Measurements from ENCODE around the gene DCST1.

Gene DCST1

DNA sequence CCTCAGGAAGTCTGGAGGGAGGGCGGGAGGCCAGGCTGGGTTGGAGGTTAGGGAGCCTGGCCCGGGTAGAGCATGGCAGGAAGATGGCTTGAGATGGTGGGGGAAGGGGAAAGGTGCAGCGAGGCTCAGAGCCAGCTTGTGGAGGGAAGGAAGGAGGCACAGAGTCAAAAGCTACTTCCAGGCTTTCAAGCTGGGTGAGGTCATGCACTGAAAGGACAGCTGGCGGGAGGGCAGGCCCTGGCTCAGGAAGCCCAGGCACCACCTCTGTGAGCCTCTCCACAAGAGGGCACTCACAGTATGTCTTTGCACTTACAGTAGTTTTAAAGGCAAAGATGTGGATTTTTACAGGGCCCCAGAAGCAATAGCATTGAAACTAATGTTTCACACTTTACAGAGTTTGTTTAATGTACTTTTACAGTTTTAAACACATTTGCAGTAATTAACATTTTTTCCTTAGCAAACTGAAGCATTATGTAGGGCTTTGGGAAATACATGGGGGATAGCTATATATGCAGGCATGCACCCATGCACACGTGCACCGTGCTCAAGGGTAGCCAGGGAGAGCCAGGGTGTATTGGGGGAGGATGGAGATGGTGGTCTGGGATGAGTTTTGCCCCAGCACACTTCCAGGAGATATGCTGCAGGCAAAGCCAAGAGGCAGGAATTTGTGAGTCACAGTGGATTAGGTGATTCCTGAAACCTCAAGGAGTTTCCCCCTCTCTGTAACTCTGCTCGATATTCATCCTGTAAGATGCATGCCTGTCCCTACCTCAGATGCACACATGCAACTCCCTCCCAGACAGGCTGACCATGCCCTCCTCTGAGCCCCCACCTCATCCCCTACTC, 11.4 kb downstream of the DCST1 start:
- H3K4me1 Mint-ChIP-seq: peaks cover 17% of the 10 kb centered on the region
- no peaks in the 10 kb centered on the region for H3K27me3 Mint-ChIP-seq
- H3K9me3 Mint-ChIP-seq: no peaks in the 10 kb centered on the region
- ATAC-seq: peak; percentile 92
- DNase-seq: peak; percentile 57
- H3K36me3 Mint-ChIP-seq (ENCODE audit: low read depth): no peaks in the 10 kb centered on the region
- no peak overlapping the region for H3K4me3 Mint-ChIP-seq
- H3K27ac Mint-ChIP-seq: no peak overlapping the region

DNA sequence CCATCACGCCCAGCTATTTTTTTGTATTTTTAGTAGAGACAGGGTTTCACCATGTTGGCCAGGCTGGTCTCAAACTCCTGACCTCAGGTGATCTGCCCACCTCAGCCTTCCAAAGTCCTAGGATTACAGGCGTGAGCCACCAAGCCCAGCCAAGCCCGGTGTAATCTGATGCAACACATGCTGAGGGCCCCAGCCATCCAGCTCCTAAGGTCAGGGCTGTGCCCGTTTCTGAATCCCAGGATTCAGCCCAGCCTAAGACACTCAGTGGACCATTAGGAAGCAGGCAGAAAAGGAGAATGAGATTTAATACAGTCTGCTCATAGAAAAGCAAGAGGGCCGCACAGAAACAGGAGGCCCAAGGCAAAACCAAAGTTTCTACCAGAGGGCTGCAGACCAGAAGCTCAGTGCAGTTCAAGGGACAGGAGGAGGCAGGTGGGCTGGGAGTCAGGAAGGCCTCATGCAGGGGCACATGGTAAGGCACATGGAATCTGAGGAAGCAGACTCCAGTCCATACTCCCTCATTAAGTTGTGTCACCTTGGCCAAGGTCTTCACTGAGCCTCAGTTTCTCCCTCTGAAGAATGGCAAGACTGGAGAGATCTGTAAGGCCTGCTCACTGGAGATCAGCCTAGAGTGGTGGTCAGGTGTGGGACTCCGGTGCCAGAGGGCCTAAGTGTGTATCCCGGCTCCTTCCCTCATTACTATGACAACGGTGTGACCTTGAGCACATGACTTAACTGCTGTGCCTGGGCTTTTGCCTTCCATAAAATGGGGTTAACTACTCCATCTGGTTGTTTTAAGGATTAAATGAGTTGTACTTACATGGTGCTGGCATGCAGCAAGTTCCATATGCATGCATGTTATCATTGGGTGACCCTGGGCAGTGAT, 15.1 kb downstream of the DCST1 start:
- DNase-seq: no peak
- H3K4me1 Mint-ChIP-seq: peaks cover 37% of the 10 kb centered on the region
- no peak overlapping the region for H3K4me3 Mint-ChIP-seq
- H3K9me3 Mint-ChIP-seq: no peaks in the 10 kb centered on the region
- no peaks in the 10 kb centered on the region for H3K27me3 Mint-ChIP-seq
- no peak for ATAC-seq
- no peak overlapping the region for H3K27ac Mint-ChIP-seq
- no peaks in the 10 kb centered on the region for H3K36me3 Mint-ChIP-seq (ENCODE audit: low read depth)

- DNase-seq: no peak
- H3K27ac Mint-ChIP-seq: peak overlapping the region; percentile 31
- H3K4me3 Mint-ChIP-seq: peak overlapping the region; percentile 78
- H3K4me1 Mint-ChIP-seq: peaks cover 32% of the 10 kb centered on the region
- ATAC-seq: no peak
- H3K9me3 Mint-ChIP-seq: no peaks in the 10 kb centered on the region
- H3K27me3 Mint-ChIP-seq: no peaks in the 10 kb centered on the region
- peaks cover 1% of the 10 kb centered on the region for H3K36me3 Mint-ChIP-seq (ENCODE audit: low read depth)
Observed at GRCh38 chr1:155049651-155050559, 16.3 kb downstream of the DCST1 start.

DNA sequence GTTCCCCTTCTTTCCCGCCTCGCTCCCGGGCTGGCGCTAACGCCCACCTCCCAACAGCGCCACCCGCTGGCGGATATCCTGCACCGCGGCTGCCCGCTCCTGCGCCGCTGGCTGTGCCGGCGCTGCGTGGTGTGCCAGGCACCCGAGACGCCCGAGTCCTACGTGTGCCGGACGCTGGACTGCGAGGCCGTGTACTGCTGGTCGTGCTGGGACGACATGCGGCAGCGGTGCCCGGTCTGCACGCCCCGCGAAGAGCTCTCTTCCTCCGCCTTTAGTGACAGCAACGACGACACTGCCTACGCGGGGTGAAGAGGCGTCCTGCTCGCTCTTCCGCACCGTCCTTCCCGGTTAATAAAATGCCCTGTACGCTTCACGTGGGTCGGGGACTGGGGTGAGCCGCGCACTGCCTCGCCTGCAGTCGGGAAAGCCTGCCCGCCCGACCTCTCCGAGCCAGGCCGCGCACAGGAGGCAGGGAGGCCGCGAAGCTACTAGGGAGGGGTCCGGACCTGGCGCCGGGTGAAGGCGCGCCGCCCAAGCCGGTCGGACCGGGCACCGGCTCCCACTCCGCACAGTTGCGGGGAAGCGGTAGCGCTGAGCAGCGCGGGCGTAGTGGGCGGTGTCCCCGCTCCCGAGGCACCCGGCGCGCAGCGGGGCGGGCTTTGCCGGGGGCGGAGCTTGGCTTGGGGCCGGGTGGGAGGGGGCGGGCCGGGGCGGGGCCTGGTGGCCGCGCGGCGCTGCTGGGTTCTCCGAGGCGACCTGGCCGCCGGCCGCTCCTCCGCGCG, 17.1 kb downstream of the DCST1 start, which contains the start of gene ADAM15:
Gene ADAM15, plus strand, starts transcription at position 757 of the 782 bp plus-strand sequence. CDS start 71 bp downstream, outside the sequence.
- H3K27ac Mint-ChIP-seq: peak within 1 kb of the TSS; percentile 73
- H3K4me1 Mint-ChIP-seq: peaks cover 25% of the 10 kb centered on the region
- no peaks in the 10 kb centered on the region for H3K9me3 Mint-ChIP-seq
- peak within 1 kb of the TSS; percentile 81 for H3K4me3 Mint-ChIP-seq
- peaks cover 4% of the 10 kb centered on the region for H3K36me3 Mint-ChIP-seq (ENCODE audit: low read depth)
- ATAC-seq: peak; percentile 68
- peak; percentile 87 for DNase-seq
- no peaks in the 10 kb centered on the region for H3K27me3 Mint-ChIP-seq

GRCh38 chr1:155051342-155051776, 17.7 kb downstream of the DCST1 start:
- peak overlapping the region; percentile 81 for H3K4me3 Mint-ChIP-seq
- no peak overlapping the region for H3K27ac Mint-ChIP-seq
- H3K27me3 Mint-ChIP-seq: no peaks in the 10 kb centered on the region
- DNase-seq (no peak), ATAC-seq (peak; percentile 13)
- H3K4me1 Mint-ChIP-seq: peaks cover 25% of the 10 kb centered on the region
- peaks cover 4% of the 10 kb centered on the region for H3K36me3 Mint-ChIP-seq (ENCODE audit: low read depth)
- H3K9me3 Mint-ChIP-seq: no peaks in the 10 kb centered on the region

DNA sequence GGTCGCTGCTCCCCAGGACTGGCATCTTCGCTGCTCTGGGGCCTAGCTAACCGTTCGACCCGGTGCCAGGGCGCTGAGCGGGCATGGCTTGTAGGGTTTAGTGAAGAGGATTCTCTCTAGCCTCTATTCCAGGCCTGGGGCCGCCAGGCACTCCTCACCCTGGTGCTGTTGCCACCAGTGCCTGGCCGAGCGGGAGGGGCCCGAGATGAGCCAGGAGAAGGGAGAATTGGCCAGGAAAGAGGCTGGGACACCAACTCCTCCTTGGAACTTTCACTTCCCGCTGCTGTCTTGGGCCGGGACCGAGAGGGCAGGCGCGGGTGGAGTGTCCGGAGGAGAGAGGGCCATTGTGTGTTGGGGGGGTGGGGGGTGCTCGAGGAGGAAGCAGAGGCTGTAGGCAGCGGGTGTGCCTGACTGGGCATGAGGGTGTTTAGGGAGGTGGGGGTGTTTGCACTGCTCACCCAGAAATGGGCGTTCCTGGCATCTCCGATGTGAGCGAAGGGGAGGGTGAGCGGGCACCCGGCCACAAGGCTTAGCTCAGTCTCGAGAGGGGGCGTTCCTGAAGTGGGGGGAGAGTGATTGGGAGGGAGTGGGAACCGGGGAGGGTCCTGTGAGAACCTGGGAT, 18.3 kb downstream of the DCST1 start:
- Mint-ChIP-seq H3K36me3 (ENCODE audit: low read depth) (peaks cover 7% of the 10 kb centered on the region), H3K27ac (peak overlapping the region; percentile 61), H3K4me3 (peak overlapping the region; percentile 81), H3K4me1 (peaks cover 25% of the 10 kb centered on the region), H3K9me3 (no peaks in the 10 kb centered on the region), H3K27me3 (no peaks in the 10 kb centered on the region)
- DNase-seq (peak; percentile 46), ATAC-seq (no peak)

- Mint-ChIP-seq H3K4me1 (peaks cover 25% of the 10 kb centered on the region), H3K36me3 (ENCODE audit: low read depth) (peaks cover 7% of the 10 kb centered on the region), H3K27me3 (no peaks in the 10 kb centered on the region), H3K27ac (peak overlapping the region; percentile 61), H3K4me3 (peak overlapping the region; percentile 81), H3K9me3 (no peaks in the 10 kb centered on the region)
- ATAC-seq: peak; percentile 31
- peak; percentile 33 for DNase-seq
Observed at GRCh38 chr1:155052439-155053395, 19.1 kb downstream of the DCST1 start.

DNA sequence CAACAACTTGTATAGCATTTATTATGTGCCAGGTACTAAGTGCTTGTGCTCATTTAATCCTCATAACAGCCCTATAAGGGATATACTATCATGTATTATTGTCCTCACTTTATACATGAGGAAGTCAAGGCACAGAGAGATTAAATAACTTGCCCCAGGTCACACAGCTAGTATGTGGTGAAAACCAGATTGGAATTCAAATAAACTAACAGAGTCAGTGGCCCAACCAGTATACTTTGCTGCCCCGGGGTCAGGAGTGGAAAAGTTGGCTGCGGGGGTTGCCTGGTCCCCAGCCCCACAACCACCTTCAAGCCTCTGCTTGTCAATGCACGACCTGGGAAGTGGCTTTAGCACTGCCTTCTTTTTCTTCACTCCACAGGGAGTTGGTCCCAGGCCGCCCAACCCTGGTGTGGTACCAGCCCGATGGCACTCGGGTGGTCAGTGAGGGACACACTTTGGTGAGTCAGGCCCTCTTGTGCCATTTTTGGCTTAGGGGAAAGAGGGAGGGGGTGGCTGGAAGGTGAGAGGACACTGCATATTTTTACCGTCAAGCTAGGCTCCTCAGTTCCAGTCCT, 20.0 kb downstream of the DCST1 start:
- Mint-ChIP-seq H3K27ac (no peak overlapping the region), H3K4me1 (peaks cover 25% of the 10 kb centered on the region), H3K9me3 (no peaks in the 10 kb centered on the region), H3K27me3 (no peaks in the 10 kb centered on the region), H3K4me3 (no peak overlapping the region), H3K36me3 (ENCODE audit: low read depth) (peaks cover 7% of the 10 kb centered on the region)
- DNase-seq: no peak
- ATAC-seq: no peak

GRCh38 chr1:155057104-155057503, 23.5 kb downstream of the DCST1 start:
- Mint-ChIP-seq H3K4me1 (peaks cover 18% of the 10 kb centered on the region), H3K36me3 (ENCODE audit: low read depth) (peaks cover 14% of the 10 kb centered on the region), H3K9me3 (no peaks in the 10 kb centered on the region), H3K27ac (no peak overlapping the region), H3K4me3 (no peak overlapping the region), H3K27me3 (no peaks in the 10 kb centered on the region)
- ATAC-seq (no peak), DNase-seq (no peak)

- ATAC-seq (no peak), DNase-seq (no peak)
- Mint-ChIP-seq H3K27me3 (no peaks in the 10 kb centered on the region), H3K4me1 (peaks cover 17% of the 10 kb centered on the region), H3K9me3 (no peaks in the 10 kb centered on the region), H3K36me3 (ENCODE audit: low read depth) (peaks cover 14% of the 10 kb centered on the region), H3K27ac (no peak overlapping the region), H3K4me3 (no peak overlapping the region)
Observed at GRCh38 chr1:155057788-155058211, 24.2 kb downstream of the DCST1 start.

GRCh38 chr1:155060736-155061135, 27.1 kb downstream of the DCST1 start:
- Mint-ChIP-seq H3K4me1 (peaks cover 29% of the 10 kb centered on the region), H3K27ac (no peak overlapping the region), H3K9me3 (no peaks in the 10 kb centered on the region), H3K4me3 (no peak overlapping the region), H3K36me3 (ENCODE audit: low read depth) (peaks cover 10% of the 10 kb centered on the region), H3K27me3 (peaks cover 2% of the 10 kb centered on the region)
- ATAC-seq (no peak), DNase-seq (no peak)
